Activated CD8-positive, alpha-beta memory T cell treated with anti-CD3 and anti-CD28 coated beads for 36 hours (primary cell): ENCODE measurements around the gene PFDN2. TPM values are rescaled to one million over a fixed set of nuclear protein-coding genes. Genes with fewer than 3 reads are reported as not detected.

Experiments
- CTCF ChIA-PET: fragments of 350-600 bp; sonication (Branson Sonifier 250); formaldehyde crosslinking; loops from one replicate; lab custom pipeline; 2021; ENCODE audit warnings: antibody characterized with exemption; lab: Charles Lee
- POLR2A ChIA-PET: fragments of 350-600 bp; sonication (Branson Sonifier 250); formaldehyde crosslinking; loops from one replicate; lab custom pipeline; 2021; ENCODE audit warnings: antibody characterized with exemption; lab: Charles Lee
- total RNA-seq, 2 experiments: library from RNA; stranded (reverse); gene quantifications; one replicate each; pipeline ENCODE4 v1.2.3, GENCODE V29; 2021

Gene PFDN2
- total RNA-seq, 2 experiments from 2014 or later = 148 to 159 TPM

DNA sequence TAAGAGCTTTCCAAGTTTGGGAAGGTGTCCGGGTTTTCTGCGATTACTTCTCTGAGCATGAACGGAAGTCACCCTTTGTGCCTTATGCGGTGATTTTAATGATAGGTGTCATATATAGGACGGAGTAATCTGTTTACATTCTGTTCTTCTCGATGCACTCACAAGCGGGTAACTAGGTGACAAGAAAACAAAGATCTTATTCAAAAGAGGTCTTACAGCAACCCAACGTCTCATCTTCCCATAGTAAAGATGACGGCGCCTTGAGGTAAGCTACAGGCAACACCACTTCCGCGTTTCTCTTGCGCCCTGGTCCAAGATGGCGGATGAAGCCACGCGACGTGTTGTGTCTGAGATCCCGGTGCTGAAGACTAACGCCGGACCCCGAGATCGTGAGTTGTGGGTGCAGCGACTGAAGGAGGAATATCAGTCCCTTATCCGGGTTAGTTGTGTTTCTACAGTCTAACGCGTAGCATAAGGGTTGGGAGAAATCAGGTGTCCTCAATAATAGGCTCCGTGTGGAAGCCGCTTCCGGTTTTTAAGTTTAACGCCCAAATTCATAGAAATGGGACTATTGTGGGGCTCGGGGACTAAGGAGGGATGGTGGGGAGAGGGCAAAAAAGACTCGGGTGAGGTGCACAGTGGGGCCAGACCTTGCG is 36.0 kb upstream of the PFDN2 start, which contains the start of gene UFC1:
TSS of gene UFC1 (plus strand) at position 297 of the 656 bp plus-strand sequence. CDS start at position 317, 20 bp downstream.
- ChIA-PET POLR2A (interaction anchor here (0.5 to 3.0 kb wide), 5 partner anchors 12 to 72 kb away, joined by 3 to 21 read pairs (median 6); partner anchors contain the start of genes B4GALT3, NIT1, PFDN2 and PPOX), CTCF (interaction anchor here (1.0 to 2.1 kb wide), 3 partner anchors 12 to 72 kb away, joined by 3 to 10 read pairs (median 5); partner anchors contain the start of genes PPOX and TOMM40L)

DNA sequence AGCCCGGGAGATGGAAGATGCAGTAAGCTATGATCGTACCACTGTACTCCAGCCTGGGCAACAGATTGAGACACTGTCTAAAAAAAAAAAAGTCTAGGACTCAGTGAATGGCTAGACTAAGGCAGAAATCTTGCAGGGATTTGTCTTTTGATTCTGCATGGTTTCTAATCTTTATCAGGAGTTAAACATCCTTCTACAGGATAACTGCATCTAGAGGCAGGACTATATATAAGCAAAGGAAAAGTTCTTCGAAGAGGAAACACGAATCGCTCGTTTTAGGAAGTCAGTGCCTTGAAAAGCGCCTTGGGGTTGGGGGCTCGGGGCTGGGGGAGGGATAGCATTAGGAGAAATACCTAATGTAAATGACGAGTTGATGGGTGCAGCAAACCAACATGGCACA is 35.3 kb upstream of the PFDN2 start:
- ChIA-PET POLR2A (interaction anchor here (0.5 to 3.0 kb wide), 5 partner anchors 13 to 73 kb away, joined by 3 to 21 read pairs (median 6); partner anchors contain the start of genes B4GALT3, NIT1, PFDN2 and PPOX), CTCF (interaction anchor here (0.7 to 1.1 kb wide), 3 partner anchors 16 to 135 kb away, joined by 3 to 5 read pairs (median 3); partner anchors contain the start of gene TOMM40L)

DNA sequence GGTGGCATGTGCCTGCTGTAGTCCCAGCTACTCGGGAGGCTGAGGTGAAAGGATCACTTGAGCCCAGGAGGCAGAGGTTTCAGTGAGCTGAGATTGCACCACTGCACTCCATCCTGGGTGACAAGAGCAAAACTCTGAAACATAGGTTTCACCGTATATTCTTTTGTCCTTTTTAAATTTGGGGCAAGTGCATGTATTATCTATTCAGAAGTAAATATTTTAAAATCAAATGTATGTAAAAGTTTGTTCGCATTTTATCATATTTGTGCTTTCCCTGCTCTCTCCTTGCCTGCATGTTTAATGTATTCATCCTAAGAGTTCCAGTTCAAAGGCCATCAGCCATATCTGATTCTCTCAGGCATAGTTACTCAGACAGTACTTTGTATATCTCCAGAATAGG is 28.0 kb upstream of the PFDN2 start:
- CTCF ChIA-PET = interaction anchor here (0.6 kb wide), 2 partner anchors 147 to 148 kb away, joined by 3 read pairs; no protein-coding TSS in a partner anchor
- POLR2A ChIA-PET = interaction anchor here (0.7 kb wide), 1 partner anchor 18 kb away, joined by 4 read pairs; no protein-coding TSS in a partner anchor

DNA sequence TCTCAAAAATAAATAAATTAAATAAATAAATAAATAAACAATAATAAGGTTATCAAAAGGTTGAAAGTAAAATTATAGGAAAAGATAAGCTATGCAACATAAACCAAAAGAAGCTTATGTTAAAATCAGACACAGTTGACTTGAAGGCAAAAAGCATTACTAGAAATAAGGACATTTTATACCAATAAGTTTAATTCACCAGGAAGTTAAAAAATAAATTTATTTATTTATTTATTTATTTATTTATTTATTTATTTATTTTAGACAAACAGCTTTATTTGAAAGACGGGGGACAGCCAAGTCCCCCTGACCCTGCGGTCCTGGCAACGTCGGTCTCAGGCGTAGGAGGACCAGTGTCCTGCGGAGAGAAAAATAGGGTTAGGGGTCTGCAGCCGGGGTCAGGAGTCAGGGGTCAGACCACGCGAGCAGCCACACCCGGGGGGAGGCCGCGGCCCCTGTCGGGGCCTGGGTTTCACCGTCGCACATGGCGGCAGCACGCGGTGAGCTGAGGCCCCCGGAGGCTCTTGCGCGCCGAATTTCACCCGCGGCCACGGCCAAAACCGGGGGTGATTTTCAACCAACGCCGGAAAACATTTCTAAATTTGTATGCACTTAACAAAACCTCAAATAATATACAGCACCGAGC is 23.0 kb upstream of the PFDN2 start:
- ChIA-PET CTCF (interaction anchor here (1.1 to 1.7 kb wide), 3 partner anchors 19 to 33 kb away, joined by 3 to 5 read pairs (median 4); partner anchors contain the start of gene PPOX), POLR2A (interaction anchor here (1.0 kb wide), 1 partner anchor 24 kb away, joined by 3 read pairs; no protein-coding TSS in a partner anchor)

DNA sequence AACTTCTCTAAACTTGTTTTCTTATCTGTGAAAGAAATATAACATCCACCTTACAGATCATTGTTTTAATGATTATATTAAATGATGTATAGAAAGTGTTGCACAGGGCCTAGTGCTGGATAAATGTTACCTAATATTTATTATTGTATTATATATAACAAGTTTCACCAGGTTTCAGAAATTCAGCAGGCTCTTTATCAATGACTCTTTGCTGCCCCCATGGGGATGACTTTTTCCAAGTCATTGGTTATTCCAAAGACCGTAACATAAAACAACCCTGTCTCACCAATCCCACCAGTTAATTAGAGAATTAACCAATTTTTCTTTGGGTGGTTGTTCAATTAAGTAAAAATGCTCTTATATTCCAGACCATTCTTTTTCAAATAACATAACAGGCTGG is 21.9 kb upstream of the PFDN2 start:
- POLR2A ChIA-PET = no interaction called here

DNA sequence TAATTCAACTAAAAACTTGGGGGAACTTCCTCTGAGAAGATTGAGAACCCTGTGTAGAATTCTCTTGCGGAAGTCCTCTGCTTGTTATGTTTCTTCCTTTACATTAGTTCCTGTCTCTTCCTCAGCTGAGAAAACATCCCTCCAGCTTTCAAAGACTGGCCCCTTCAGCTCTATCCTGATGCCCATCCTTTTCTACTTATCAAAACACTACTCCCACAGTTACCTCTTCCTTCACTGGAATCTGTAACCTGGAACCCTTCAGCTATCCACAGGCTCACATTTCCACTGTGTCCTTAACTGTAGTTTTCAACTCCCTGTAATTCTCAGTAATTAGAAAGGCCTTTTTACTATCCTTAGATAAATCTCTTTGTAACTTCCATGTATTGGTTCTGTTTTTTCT is 20.6 kb upstream of the PFDN2 start:
- CTCF ChIA-PET = interaction anchor here (1.3 to 2.4 kb wide), 3 partner anchors 9 to 141 kb away, joined by 4 to 5 read pairs (median 5); no protein-coding TSS in a partner anchor
- POLR2A ChIA-PET = no interaction called here

More for the DNA sequence above, 21.9 kb upstream of the PFDN2 start:
- CTCF ChIA-PET = interaction anchor here (1.3 to 1.7 kb wide), 4 partner anchors 12 to 42 kb away, joined by 3 to 5 read pairs (median 5); partner anchors contain the start of gene PPOX

DNA sequence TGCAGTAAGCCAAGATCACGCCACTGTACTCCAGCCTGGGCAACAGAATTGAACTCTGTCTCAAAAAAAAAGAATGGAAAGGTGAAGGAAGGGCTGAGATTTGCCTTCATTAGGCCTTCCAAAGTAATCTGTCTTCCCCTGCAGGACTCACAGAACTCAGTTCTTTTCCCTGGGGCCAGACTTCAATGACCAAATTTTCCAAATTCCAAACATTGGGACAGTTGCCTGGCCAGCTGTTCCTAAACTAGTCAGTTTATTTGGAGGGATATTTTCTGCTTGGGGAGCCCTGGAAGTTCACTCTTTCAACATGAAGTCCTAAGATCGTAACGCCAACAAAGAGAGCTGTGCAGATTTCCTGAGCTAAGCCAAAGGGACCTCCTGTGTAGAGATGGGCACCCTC is 20.0 kb upstream of the PFDN2 start:
- CTCF ChIA-PET = interaction anchor here (1.7 to 2.4 kb wide), 2 partner anchors 9 to 141 kb away, joined by 4 to 5 read pairs; no protein-coding TSS in a partner anchor
- POLR2A ChIA-PET = no interaction called here

DNA sequence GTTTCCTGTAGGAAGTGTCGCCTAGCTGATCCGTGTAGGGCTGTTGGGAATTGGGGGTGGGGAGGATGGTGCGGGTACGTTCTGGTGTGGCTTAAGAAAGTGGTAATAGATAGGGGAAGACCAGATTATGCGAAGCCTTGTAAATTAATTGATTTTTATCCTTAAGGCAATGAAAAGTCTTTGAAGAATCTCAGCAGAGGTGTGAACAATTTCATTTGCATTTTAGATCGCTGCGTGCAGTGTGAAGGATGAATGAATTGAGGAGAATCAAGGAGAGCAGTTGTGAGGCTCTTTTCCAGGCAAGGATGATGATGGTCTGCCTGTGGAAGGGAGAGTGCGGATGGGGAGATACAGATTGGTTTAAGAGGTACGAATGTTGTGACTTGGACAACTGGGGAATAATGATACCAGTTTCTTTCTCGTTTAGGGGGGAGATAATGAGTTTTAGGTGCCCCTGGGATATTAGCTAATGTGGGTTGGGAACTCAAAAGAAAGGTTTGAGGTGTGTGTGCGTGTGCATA is 15.4 kb upstream of the PFDN2 start:
- CTCF ChIA-PET = interaction anchor here (0.6 to 2.2 kb wide), 10 partner anchors 12 to 353 kb away, joined by 3 to 7 read pairs (median 4); partner anchors contain the start of genes ARHGAP30, PPOX and USF1
- POLR2A ChIA-PET = interaction anchor here (0.6 to 2.6 kb wide), 5 partner anchors 14 to 95 kb away, joined by 3 to 23 read pairs (median 4); partner anchors contain the start of genes ARHGAP30, NIT1, PFDN2 and TSTD1

DNA sequence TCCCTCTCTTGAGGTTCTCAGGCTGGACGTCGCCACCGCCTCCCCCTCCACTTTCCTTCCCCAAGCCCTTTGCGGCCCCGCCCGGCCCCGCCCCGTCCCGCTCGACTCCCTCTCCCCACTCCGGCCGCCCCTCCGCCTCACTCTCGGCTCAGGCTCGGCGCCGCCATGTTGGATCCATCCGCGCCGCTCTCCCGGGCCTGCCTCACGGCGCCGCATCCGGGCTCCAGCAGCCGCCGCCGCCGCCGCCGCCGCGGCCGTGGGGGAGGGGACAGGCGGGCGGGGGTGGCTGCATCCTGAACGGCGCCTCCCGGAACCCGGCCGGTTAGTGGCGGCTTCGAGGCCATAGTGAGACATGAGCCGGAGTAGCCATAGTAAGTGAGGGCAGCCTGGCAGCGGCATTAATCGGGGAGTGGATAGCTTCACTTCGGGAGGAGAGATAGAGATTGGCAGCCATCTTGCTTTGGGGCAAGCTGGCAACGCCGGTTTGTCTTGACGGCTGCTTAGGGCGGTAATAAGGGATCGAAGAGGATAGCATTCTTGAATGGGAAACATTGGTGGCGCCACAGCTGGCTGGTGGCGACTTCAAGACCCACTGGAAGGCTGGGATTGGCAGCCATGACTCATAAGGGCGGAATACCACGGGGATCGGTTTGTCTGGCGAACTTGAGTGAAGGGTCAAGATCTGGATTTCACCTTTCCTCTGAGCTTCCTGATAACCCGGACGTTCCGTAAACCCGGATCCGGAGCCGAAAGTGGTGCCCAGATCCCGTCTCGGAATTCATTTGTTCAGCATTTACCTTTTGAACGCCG is 14.8 kb upstream of the PFDN2 start, which contains the start of gene DEDD:
TSS of gene DEDD (minus strand) at position 258 of the 810 bp plus-strand sequence. CDS start 8,205 bp downstream, outside the sequence.
- ChIA-PET POLR2A (interaction anchor here (0.5 to 2.6 kb wide), 6 partner anchors 13 to 102 kb away, joined by 3 to 23 read pairs (median 4); partner anchors contain the start of genes ARHGAP30, NIT1, PFDN2 and TSTD1), CTCF (interaction anchor here (0.6 to 2.2 kb wide), 9 partner anchors 11 to 353 kb away, joined by 3 to 7 read pairs (median 4); partner anchors contain the start of genes PPOX and USF1)

DNA sequence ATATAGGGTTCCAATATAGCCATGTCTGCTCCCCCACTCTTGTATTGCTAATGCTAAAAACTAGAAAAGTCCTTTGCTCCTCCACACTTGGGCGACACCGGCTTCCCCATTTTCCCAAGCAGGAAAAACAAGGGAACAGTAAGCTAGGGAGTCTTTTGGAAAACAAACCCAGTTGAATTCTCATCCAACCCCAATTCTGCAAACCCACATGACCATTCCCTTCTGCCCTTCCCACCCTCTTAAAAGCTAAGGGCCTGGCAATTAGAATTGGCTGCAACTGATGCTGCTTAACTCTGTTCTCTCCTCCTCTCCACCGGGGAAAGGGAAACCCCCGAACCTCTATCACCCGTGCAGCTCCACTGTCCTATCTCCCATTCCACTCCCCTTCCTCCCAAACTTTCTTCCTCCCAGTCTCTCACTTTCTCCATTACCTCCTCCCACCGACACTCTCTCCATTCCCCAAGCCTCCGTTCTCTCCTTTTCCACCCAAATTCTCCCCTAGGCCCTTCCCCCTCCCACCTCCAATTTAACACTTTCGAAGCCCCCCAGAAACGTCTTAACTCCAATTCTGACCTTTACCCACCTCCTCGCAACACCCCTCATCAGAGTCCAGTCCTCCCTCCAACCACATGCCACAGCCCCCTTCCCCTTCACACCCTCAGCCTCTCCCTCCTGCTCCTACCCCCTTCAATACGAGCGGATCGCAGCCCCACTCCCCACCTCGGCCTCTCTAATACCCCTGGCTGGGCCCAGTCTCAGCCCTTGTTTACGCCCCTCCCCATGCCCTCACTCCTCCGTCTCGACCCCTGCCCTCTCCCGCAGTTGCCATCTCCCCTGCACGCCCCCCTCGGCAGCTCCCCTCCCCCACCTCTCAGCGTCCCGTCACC is 13.9 kb upstream of the PFDN2 start:
- ChIA-PET CTCF (interaction anchor here (0.9 to 2.2 kb wide), 6 partner anchors 10 to 352 kb away, joined by 3 to 7 read pairs (median 5); partner anchors contain the start of genes PPOX and USF1), POLR2A (interaction anchor here (0.5 to 2.6 kb wide), 4 partner anchors 13 to 102 kb away, joined by 4 to 23 read pairs (median 4); partner anchors contain the start of genes NIT1, PFDN2 and TSTD1)

DNA sequence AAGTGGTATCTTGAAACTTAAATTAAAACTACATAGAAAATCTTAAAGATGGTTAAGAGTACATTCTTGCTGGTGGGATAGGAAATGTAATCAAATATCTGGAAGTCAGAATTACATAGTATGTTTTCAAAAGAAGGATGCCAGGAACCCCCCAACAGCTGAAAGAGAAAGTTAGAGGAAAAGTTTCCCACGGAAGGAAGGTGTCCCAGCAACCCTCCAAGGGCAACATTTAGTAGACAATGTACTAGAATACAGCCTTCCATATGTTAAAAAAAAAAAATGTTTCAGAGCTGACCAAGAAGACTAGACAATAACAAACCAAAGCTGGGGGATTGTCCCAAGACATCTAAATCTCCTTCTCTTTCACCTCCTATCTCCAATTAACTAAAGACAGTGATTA is 12.4 kb upstream of the PFDN2 start:
- ChIA-PET CTCF (interaction anchor here (1.6 kb wide), 1 partner anchor 33 kb away, joined by 7 read pairs; no protein-coding TSS in a partner anchor), POLR2A (interaction anchor here (0.6 kb wide), 1 partner anchor 36 kb away, joined by 3 read pairs; the partner anchor contains the start of gene PPOX)

DNA sequence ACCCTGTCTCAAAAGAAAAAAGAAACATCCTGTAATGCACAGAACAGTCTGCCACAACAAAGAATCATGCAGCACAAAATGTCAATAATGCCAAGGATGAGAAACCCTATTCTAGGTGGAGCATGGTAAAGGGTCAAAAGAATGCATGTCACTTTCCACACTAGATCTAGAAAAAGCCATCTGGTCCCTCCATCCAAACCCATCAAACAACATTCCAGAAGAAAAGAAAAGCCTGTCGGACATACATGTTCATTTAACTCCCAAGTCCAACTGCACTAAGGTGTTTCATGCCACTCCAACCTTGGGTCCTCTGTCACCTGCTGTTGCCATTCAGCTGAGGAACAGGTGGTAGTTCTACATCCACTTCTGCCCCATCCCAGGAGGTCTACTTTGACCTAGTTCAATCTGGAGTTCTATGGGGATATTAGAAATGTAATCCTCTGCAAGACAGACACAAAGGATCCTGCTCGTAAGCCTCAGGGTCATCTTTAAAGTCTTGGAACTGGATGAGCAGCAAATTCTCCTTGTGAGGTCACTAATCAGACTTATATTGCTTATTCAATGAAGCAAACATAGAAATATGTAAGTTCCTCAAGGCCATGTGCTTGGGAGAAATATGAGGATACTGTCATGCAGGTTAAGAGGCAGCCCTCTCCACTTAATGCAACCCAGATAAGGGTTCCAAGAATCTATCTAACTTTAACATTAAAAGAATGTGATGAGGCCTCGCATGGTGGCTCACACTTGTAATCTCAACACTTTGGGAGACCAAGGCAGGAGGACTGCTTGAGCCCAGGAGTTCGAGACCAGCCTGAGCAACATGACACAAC is 11.0 kb upstream of the PFDN2 start:
- ChIA-PET POLR2A (interaction anchor here (1.0 kb wide), 1 partner anchor 11 kb away, joined by 3 read pairs; the partner anchor contains the start of genes NIT1 and PFDN2), CTCF (interaction anchor here (0.6 kb wide), 1 partner anchor 13 kb away, joined by 4 read pairs; no protein-coding TSS in a partner anchor)

DNA sequence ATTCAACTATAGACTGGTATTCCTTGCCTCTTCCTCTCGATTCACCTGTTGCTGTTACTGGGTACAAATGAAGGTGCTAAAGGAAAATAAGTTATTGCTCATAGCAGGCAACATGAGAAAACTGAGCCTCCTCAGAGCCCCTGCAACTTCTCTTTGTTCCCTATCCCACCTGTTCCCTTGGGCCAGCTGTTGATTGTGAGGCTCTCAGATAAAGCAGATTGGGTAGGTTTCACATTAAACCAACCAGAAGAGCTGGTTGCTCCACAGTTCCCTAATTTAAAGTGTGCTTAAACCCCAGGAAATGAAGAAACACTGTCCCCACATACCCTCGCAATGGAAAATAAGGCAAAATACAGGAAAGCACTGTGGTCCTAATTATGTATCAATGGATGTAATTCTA is 9.8 kb upstream of the PFDN2 start:
- CTCF ChIA-PET = interaction anchor here (0.9 to 1.4 kb wide), 3 partner anchors 11 to 66 kb away, joined by 3 to 5 read pairs (median 3); no protein-coding TSS in a partner anchor
- POLR2A ChIA-PET = interaction anchor here (0.5 kb wide), 2 partner anchors 18 to 98 kb away, joined by 3 to 4 read pairs; partner anchors contain the start of gene TOMM40L

DNA sequence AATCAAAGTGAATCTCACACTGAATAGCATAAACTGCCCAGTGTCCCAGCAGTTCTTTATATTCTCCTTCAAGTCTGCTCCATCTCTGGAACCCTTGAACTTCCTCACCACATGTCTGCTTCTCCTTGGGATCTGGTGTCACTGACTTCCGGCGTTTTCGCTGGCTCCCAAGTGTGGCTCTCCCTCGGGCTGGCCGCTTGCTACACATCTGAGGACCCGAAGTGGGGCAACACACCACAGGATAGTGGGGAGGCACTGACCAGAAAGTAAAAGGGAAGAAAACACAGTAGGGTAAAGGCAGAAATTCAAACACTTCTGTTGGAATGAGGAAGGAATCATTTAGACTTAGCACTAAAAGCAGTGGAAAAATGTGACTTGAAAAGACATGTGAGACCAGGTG is 5.1 kb upstream of the PFDN2 start:
- ChIA-PET CTCF (interaction anchor here (1.2 kb wide), 1 partner anchor 17 kb away, joined by 3 read pairs; no protein-coding TSS in a partner anchor), POLR2A (no interaction called here)

DNA sequence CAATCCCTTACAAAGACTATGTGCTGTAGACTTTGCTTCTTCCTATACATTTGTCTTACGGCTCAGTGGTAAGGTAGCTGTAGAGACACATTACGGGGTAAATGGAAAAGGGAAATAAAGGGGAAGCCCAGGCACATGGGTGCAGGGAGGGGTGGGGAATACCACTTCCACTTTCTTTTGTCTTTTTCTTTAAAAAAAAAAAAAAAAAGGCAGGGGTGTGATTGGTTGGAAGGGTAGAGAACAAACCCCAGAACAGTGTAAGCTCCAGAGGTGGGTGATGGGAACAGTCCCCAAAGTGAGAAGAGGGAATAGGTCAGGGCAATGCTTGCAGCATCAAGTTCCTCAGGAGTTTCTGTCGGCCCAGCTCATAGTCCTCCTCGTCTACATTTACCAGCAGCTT is 4.0 kb upstream of the PFDN2 start:
- ChIA-PET POLR2A (no interaction called here), CTCF (interaction anchor here (0.7 to 1.8 kb wide), 4 partner anchors 10 to 49 kb away, joined by 3 to 7 read pairs (median 4); partner anchors contain the start of gene DEDD)
